Astrocyte of the spinal cord (primary cell): ENCODE data around the gene ALOX12B.
"Not testable (repeated sequence)": the region's sequence is repeated elsewhere in the genome, so short reads cannot be mapped to it uniquely, and the experiment has no call there.

ENCODE experiments used
- DNase-seq: peaks from one replicate; pipeline ENCODE4 v3.0.0; 2011; ENCODE audit warnings: low read depth, low spot score
- H3K4me3 ChIP-seq: 2 replicates; pipeline ENCODE4 v1.5.1; 2011; ENCODE audit warnings: low read depth, mild to moderate bottlenecking, low read length, moderate library complexity
- in situ Hi-C: cut with HindIII; loops from 2 replicates; pipeline ENCODE4 v1.10.0; 2017; ENCODE audit warnings: low sequenced_read_pairs
- TF ChIP-seq, protein P1 (sequence below): IDR thresholded peaks from 2 replicates; pipeline ENCODE4 v1.5.1; 2012; ENCODE audit warnings: low read depth, mild to moderate bottlenecking, low read length, inconsistent platforms

ALOX12B gene

DNA sequence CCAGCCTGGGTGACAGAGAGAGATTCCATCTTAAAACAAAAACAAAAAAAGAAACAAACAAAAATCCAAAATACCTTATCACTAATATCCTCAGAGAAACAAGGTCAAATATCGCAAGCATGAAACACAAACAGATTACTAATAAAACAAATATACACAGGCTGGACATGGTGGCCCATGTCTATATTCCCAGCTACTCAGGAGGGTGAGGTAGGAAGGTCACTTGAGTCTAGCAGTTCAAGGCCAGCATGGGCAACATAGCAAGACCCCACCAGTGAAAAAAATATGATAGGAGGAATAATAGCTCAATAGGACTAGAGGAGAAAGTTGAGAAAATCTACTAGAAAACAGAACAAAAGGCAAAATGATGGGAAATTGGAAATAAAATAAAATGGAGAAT is 55.6 kb downstream of the ALOX12B start:
- no peak overlapping the region for H3K4me3 ChIP-seq
- TF ChIP-seq, protein P1, sequence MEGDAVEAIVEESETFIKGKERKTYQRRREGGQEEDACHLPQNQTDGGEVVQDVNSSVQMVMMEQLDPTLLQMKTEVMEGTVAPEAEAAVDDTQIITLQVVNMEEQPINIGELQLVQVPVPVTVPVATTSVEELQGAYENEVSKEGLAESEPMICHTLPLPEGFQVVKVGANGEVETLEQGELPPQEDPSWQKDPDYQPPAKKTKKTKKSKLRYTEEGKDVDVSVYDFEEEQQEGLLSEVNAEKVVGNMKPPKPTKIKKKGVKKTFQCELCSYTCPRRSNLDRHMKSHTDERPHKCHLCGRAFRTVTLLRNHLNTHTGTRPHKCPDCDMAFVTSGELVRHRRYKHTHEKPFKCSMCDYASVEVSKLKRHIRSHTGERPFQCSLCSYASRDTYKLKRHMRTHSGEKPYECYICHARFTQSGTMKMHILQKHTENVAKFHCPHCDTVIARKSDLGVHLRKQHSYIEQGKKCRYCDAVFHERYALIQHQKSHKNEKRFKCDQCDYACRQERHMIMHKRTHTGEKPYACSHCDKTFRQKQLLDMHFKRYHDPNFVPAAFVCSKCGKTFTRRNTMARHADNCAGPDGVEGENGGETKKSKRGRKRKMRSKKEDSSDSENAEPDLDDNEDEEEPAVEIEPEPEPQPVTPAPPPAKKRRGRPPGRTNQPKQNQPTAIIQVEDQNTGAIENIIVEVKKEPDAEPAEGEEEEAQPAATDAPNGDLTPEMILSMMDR: no peak
- no peak for DNase-seq
- in situ Hi-C loops: no loop called here

DNA sequence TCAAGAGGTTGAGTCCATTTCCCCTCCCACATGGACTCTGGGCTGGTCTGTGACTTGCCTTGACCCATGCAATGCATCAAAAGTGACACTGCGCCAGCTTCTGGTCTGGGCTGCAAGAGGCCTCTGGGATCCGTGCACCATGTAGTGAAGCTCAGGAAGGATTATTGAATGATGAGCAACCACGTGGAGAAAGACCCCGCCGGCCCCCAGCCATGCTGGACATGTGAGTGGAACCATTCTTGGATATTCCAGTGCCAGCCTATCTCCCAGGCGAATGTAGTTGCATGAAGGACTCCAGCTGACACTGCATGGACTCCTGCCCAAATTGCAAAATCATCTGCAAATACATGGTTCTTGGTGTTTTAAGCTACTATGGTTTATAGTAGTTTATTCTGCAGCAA is 56.3 kb downstream of the ALOX12B start:
- TF ChIP-seq, protein P1: no peak
- in situ Hi-C loops: no loop called here

DNA sequence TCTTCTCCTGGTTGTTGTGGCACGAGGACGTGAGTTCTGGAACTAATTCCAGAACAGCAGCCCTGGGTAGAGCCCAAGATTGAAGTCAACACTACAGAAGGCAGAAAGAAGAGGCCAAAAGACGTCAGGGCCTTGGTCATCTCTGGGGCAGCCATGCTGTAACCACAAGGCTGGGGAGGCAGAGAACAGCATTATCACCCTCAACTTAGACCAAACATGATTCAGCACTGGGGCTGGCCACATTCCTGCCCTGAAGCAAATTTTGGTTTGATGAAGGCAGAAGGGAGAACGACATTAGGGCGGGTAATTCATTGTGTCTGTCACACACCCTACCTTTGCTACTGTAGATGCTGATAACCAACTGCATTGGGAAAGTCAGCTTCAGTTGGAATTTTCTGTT is 58.4 kb downstream of the ALOX12B start:
- in situ Hi-C loops: no loop called here
- H3K4me3 ChIP-seq: no peak overlapping the region
- no peak for DNase-seq
- TF ChIP-seq, protein P1: no peak

More for the DNA sequence above, 56.3 kb downstream of the ALOX12B start:
- no peak overlapping the region for H3K4me3 ChIP-seq
- DNase-seq: no peak

- no peak for DNase-seq
- in situ Hi-C loops: no loop called here
- H3K4me3 ChIP-seq: no peak overlapping the region
- TF ChIP-seq, protein P1: no peak
These were observed 62.2 kb downstream of the ALOX12B start for GRCh38 chr17:8025176-8025911.

GRCh38 chr17:8024161-8024560 is 63.4 kb downstream of the ALOX12B start:
- H3K4me3 ChIP-seq, in situ Hi-C loops, DNase-seq: not testable (repeated sequence)
